ENCODE results near the gene VSTM2B.

GRCh38 chr19:29484876-29485275 is 40.9 kb upstream of the VSTM2B start:
- no peak for TF ChIP-seq SIN3A (IDR thresholded peaks at IDR 0.05; ENCODE audit: borderline replicate concordance, insufficient read depth, low read depth, low read length)
- no peak for TF ChIP-seq CTCF (IDR thresholded peaks at IDR 0.05)
- TF ChIP-seq POLR2AphosphoS5 (IDR thresholded peaks at IDR 0.05; ENCODE audit: low read depth, low read length): no peak
- no peak for TF ChIP-seq REST (IDR thresholded peaks at IDR 0.05; ENCODE audit: insufficient read depth in 1 of 2, low read depth in 2 of 2, low read length in 1 of 2)
- TF ChIP-seq TCF7L2 (IDR thresholded peaks at IDR 0.05; ENCODE audit: low read depth, low read length): no peak
